ENCODE measurements around the gene POM121.

POM121 gene

DNA sequence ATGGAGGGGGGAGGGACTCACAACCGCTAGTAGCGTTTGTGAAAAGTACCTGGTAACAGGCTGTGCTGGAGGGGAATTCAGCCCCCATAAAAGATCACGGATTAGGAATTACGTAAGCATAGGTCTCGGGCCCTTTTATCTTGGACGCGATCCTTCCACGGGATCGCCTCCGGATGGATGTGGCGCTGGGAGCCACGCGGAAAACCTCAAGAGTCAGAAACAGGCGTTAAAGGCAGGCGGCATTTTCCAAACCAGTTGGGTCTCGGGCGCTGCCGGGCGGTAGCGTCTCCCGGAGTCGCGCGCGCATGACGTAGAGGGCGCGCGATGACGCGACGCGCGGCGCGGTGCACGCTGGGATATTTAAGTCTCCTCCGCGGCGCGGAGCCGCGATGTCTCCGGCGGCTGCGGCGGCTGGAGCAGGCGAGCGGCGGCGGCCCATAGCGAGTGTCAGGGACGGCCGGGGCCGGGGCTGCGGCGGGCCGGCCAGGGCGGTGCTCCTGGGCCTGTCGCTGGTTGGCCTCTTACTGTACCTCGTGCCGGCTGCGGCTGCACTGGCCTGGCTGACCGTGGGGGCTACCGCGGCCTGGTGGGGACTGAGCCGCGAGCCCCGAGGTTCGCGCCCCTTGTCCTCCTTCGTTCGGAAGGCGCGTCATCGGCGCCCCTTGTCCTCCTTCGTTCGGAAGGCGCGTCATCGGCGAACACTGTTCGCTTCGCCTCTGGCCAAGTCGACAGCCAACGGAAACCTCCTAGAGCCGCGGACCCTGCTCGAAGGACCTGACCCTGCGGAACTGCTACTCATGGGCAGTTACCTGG lies at the start of gene POM121:
Gene POM121 (plus strand): TSS at position 363 of the 813 bp plus-strand sequence. CDS start 27 bp downstream, at position 390.
- Histone ChIP-seq H3K4me3 (ENCODE audit: low read depth, low read length) (peak within 1 kb of the TSS; percentile 82), H3K9me3 (ENCODE audit: control insufficient read depth, insufficient read depth, low read depth, low read length) (no peaks in the 10 kb centered on the region), H3K27ac (ENCODE audit: extremely low read depth, low read depth, low read length) (peak within 1 kb of the TSS; percentile 51), H3K4me1 (ENCODE audit: control insufficient read depth, insufficient read depth, low read length) (peaks cover 4% of the 10 kb centered on the region; the same call in 1 of the 2 replicates), H3K36me3 (ENCODE audit: control insufficient read depth in 2 of 2, insufficient read depth in 1 of 2, low read length in 2 of 2) (peaks cover 34 to 41% of the 10 kb centered on the region in 2 experiments)
- CTCF ChIA-PET, result no interaction called here
- POLR2A ChIA-PET, result no interaction called here
- TF ChIP-seq ZNF174 (tag by site-specific recombination; IDR thresholded peaks at IDR 0.05) (no peak), ZNF157 (tag by site-specific recombination; IDR thresholded peaks at IDR 0.05) (no peak), ZNF660 (tag by site-specific recombination; IDR thresholded peaks at IDR 0.05) (0 out of 2 replicates have a peak, but pooled peaks have one; percentile 35), ZNF701 (tag by site-specific recombination; IDR thresholded peaks at IDR 0.05) (no peak), ZNF140 (tag by site-specific recombination; IDR thresholded peaks at IDR 0.05) (no peak), ZNF155 (tag by site-specific recombination; IDR thresholded peaks at IDR 0.05) (no peak), BCL6B (tag by site-specific recombination; IDR thresholded peaks at IDR 0.05) (no peak), ZNF146 (tag by site-specific recombination; IDR thresholded peaks at IDR 0.05) (no peak), ZNF76 (tag by site-specific recombination; IDR thresholded peaks at IDR 0.05; ENCODE audit: borderline replicate concordance, low read depth) (peak; percentile 90), ZNF404 (tag by site-specific recombination; IDR thresholded peaks at IDR 0.05) (no peak), ZBTB7A (tag by site-specific recombination; IDR thresholded peaks at IDR 0.05; ENCODE audit: low read depth) (no peak), RBAK (tag by site-specific recombination; IDR thresholded peaks at IDR 0.05) (no peak), ZSCAN16 (tag by site-specific recombination; IDR thresholded peaks at IDR 0.05) (no peak), ZNF707 (tag by site-specific recombination; IDR thresholded peaks at IDR 0.05) (no peak), ZNF24 (tag by site-specific recombination; IDR thresholded peaks at IDR 0.05) (no peak), ZNF248 (tag by site-specific recombination; IDR thresholded peaks at IDR 0.05) (no peak), ZNF776 (tag by site-specific recombination; IDR thresholded peaks at IDR 0.05; ENCODE audit: borderline replicate concordance) (no peak), ZNF341 (tag by site-specific recombination; IDR thresholded peaks at IDR 0.05; ENCODE audit: low read depth) (peak; percentile 90), SCRT2 (tag by site-specific recombination; IDR thresholded peaks at IDR 0.05) (no peak), ZNF548 (tag by site-specific recombination; IDR thresholded peaks at IDR 0.05) (no peak), ZNF37A (tag by site-specific recombination; IDR thresholded peaks at IDR 0.05) (no peak), ZNF112 (tag by site-specific recombination; IDR thresholded peaks at IDR 0.05) (no peak), ZNF555 (tag by site-specific recombination; conservative IDR thresholded peaks at IDR 0.05) (no peak), ZNF658 (tag by site-specific recombination; IDR thresholded peaks at IDR 0.05) (no peak), ZNF664 (tag by site-specific recombination; IDR thresholded peaks at IDR 0.05) (no peak), ZNF677 (tag by site-specific recombination; IDR thresholded peaks at IDR 0.05) (no peak), FEZF1 (tag by site-specific recombination; IDR thresholded peaks at IDR 0.05) (no peak), ZNF785 (tag by site-specific recombination; IDR thresholded peaks at IDR 0.05) (no peak)
- TF ChIP-seq, protein P1, sequence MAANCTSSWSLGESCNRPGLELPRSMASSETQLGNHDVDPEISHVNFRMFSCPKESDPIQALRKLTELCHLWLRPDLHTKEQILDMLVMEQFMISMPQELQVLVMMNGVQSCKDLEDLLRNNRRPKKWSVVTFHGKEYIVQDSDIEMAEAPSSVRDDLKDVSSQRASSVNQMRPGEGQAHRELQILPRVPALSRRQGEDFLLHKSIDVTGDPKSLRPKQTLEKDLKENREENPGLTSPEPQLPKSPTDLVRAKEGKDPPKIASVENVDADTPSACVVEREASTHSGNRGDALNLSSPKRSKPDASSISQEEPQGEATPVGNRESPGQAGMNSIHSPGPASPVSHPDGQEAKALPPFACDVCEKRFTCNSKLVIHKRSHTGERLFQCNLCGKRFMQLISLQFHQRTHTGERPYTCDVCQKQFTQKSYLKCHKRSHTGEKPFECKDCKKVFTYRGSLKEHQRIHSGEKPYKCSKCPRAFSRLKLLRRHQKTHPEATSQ (tag by site-specific recombination; IDR thresholded peaks at IDR 0.05), result no peak
- TF ChIP-seq, protein P2, sequence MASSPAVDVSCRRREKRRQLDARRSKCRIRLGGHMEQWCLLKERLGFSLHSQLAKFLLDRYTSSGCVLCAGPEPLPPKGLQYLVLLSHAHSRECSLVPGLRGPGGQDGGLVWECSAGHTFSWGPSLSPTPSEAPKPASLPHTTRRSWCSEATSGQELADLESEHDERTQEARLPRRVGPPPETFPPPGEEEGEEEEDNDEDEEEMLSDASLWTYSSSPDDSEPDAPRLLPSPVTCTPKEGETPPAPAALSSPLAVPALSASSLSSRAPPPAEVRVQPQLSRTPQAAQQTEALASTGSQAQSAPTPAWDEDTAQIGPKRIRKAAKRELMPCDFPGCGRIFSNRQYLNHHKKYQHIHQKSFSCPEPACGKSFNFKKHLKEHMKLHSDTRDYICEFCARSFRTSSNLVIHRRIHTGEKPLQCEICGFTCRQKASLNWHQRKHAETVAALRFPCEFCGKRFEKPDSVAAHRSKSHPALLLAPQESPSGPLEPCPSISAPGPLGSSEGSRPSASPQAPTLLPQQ (tag by site-specific recombination; IDR thresholded peaks at IDR 0.05), result no peak
- TF ChIP-seq, protein P3, sequence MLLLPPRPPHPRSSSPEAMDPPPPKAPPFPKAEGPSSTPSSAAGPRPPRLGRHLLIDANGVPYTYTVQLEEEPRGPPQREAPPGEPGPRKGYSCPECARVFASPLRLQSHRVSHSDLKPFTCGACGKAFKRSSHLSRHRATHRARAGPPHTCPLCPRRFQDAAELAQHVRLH (tag by site-specific recombination; IDR thresholded peaks at IDR 0.05), result no peak
- TF ChIP-seq, protein P4, sequence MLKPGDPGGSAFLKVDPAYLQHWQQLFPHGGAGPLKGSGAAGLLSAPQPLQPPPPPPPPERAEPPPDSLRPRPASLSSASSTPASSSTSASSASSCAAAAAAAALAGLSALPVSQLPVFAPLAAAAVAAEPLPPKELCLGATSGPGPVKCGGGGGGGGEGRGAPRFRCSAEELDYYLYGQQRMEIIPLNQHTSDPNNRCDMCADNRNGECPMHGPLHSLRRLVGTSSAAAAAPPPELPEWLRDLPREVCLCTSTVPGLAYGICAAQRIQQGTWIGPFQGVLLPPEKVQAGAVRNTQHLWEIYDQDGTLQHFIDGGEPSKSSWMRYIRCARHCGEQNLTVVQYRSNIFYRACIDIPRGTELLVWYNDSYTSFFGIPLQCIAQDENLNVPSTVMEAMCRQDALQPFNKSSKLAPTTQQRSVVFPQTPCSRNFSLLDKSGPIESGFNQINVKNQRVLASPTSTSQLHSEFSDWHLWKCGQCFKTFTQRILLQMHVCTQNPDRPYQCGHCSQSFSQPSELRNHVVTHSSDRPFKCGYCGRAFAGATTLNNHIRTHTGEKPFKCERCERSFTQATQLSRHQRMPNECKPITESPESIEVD (tag by site-specific recombination; IDR thresholded peaks at IDR 0.05), result no peak
- TF ChIP-seq, protein P5, sequence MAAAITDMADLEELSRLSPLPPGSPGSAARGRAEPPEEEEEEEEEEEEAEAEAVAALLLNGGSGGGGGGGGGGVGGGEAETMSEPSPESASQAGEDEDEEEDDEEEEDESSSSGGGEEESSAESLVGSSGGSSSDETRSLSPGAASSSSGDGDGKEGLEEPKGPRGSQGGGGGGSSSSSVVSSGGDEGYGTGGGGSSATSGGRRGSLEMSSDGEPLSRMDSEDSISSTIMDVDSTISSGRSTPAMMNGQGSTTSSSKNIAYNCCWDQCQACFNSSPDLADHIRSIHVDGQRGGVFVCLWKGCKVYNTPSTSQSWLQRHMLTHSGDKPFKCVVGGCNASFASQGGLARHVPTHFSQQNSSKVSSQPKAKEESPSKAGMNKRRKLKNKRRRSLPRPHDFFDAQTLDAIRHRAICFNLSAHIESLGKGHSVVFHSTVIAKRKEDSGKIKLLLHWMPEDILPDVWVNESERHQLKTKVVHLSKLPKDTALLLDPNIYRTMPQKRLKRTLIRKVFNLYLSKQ (tag by site-specific recombination; IDR thresholded peaks at IDR 0.05; ENCODE audit: borderline replicate concordance), result no peak

Data from HEK293 (cell line).